ENCODE results near the gene AP3B2. TPM values are rescaled to one million over a fixed set of nuclear protein-coding genes. Genes with fewer than 3 reads are reported as not detected.

AP3B2 gene
- total and polyA plus RNA-seq, 10 donors: 0.15 to 9.5 (median 1.1) TPM; not detected in 1

GRCh38 chr15:82726816-82727215 is 17.1 kb upstream of the AP3B2 start:
- Histone ChIP-seq H3K9me3 (no peaks in the 10 kb centered on the region), H3K27me3 (replicated peaks in 1 of 7) (peaks cover 0 to 2% (median 0%) of the 10 kb centered on the region in 7 donors), H3K36me3 (peaks cover 0 to 18% (median 0%) of the 10 kb centered on the region in 6 donors), H3K4me1 (no peaks in the 10 kb centered on the region), H3K27ac (no peak overlapping the region), H3K4me3 (no peak overlapping the region)
- no peak for DNase-seq
- TF ChIP-seq POLR2AphosphoS5 (IDR thresholded peaks at IDR 0.05) (no peak), CTCF (IDR thresholded peaks at IDR 0.05 in 8 of 11, conservative IDR thresholded peaks at IDR 0.05 in 3 of 11) (no peak)
- intact Hi-C loops (cut with DNase I; ENCODE audit: low total_unique reads): no loop called here
- 93 to 96% (median 94%) methylated on average over 8 to 10 of the region's 10 CpGs for WGBS, 5 donors

- intact Hi-C loops (cut with DNase I; ENCODE audit: low total_unique reads): no loop called here
- H3K27me3 ChIP-seq (replicated peaks in 1 of 7): peaks cover 0 to 49% (median 6%) of the 10 kb centered on the region in 7 donors
- peaks cover 0 to 23% (median 9%) of the 10 kb centered on the region in 8 donors for H3K9me3 ChIP-seq
- TF ChIP-seq POLR2A (IDR thresholded peaks at IDR 0.05) (no peak), CTCF (IDR thresholded peaks at IDR 0.05 in 8 of 11, conservative IDR thresholded peaks at IDR 0.05 in 3 of 11) (no peak), POLR2AphosphoS5 (IDR thresholded peaks at IDR 0.05) (no peak)
- DNase-seq: no peak
- H3K4me1 ChIP-seq: peaks cover under 1 to 6% (median 4%) of the 10 kb centered on the region in 6 donors
- H3K27ac ChIP-seq: no peak overlapping the region
- no peaks in the 10 kb centered on the region for H3K36me3 ChIP-seq
- H3K4me3 ChIP-seq: no peak overlapping the region
- 87 to 96% (median 87%) methylated on average over 3 to 4 of the region's 4 CpGs for WGBS, 5 donors
Measured at GRCh38 chr15:82715003-82715402, 5.3 kb upstream of the AP3B2 start.

GRCh38 chr15:82714016-82714415 is 4.3 kb upstream of the AP3B2 start:
- no peak overlapping the region for H3K27ac ChIP-seq
- no peak for TF ChIP-seq CTCF (IDR thresholded peaks at IDR 0.05 in 8 of 11, conservative IDR thresholded peaks at IDR 0.05 in 3 of 11)
- TF ChIP-seq POLR2AphosphoS5 (IDR thresholded peaks at IDR 0.05): no peak
- no peak for TF ChIP-seq POLR2A (IDR thresholded peaks at IDR 0.05)
- intact Hi-C loops (cut with DNase I; ENCODE audit: low total_unique reads): no loop called here
- peaks cover 0 to 23% (median 9%) of the 10 kb centered on the region in 8 donors for H3K9me3 ChIP-seq
- no peaks in the 10 kb centered on the region for H3K36me3 ChIP-seq
- DNase-seq: no peak
- no peak overlapping the region for H3K4me3 ChIP-seq
- H3K27me3 ChIP-seq (replicated peaks in 1 of 7): peaks cover 0 to 57% (median 12%) of the 10 kb centered on the region in 7 donors
- WGBS, 5 donors: 50 to 71% (median 70%) methylated on average over 2 to 3 of the region's 3 CpGs
- H3K4me1 ChIP-seq: peaks cover 4 to 15% (median 11%) of the 10 kb centered on the region in 6 donors

GRCh38 chr15:82712036-82712435 is 2.4 kb upstream of the AP3B2 start:
- intact Hi-C loops (cut with DNase I; ENCODE audit: low total_unique reads): no loop called here
- no peak for TF ChIP-seq CTCF (IDR thresholded peaks at IDR 0.05 in 8 of 11, conservative IDR thresholded peaks at IDR 0.05 in 3 of 11)
- TF ChIP-seq POLR2A (IDR thresholded peaks at IDR 0.05): no peak
- no peak for TF ChIP-seq POLR2AphosphoS5 (IDR thresholded peaks at IDR 0.05)
- Histone ChIP-seq H3K9me3 (peaks cover 0 to 8% (median 6%) of the 10 kb centered on the region in 8 donors), H3K36me3 (no peaks in the 10 kb centered on the region), H3K4me1 (peaks cover 4 to 19% (median 14%) of the 10 kb centered on the region in 6 donors), H3K27ac (no peak overlapping the region), H3K4me3 (no peak overlapping the region), H3K27me3 (replicated peaks in 1 of 7) (peaks cover 0 to 71% (median 12%) of the 10 kb centered on the region in 7 donors)
- no peak for DNase-seq
- WGBS, 5 donors: 65 to 89% (median 81%) methylated on average over 3 of the region's 3 CpGs

All from spleen (tissue), 11 donors.